ENCODE data around the gene FARS2. TPM values are rescaled to one million over a fixed set of nuclear protein-coding genes. Genes with fewer than 3 reads are reported as not detected.

The FARS2 gene
- polyA plus RNA-seq, 1 donor (not counting 4 experiments of a cell fraction or from before 2014, with no cell fraction given), result 21.3 TPM

DNA sequence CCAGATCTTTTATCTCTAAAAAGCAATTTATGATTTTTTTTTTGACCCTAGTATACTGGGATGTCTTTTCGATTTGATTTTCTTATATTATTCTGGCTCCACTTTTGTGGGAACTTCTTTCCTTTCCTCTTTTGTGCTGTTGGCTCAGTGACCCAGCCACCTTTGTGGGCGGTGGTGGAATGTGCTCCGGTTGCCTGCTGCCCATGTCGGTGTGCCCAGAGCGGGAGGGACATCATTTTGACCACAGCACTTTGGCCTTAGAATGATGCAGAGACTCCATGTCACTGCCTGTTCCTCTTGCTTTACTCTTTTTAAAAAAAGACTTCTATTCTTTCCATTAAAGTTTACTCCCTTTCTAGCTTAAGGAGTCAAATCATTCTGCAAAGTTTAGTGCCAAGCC, 198.0 kb downstream of the FARS2 start:
- Histone ChIP-seq H3K36me3 (ENCODE audit: control insufficient read depth in 2 of 2, extremely low read depth in 1 of 2, insufficient read depth in 2 of 2, low read length in 2 of 2) (no peaks in the 10 kb centered on the region), H3K27me3 (ENCODE audit: control insufficient read depth, extremely low read depth, insufficient read depth, low read length) (no peaks in the 10 kb centered on the region), H3K9me1 (ENCODE audit: control insufficient read depth, extremely low read depth, insufficient read depth, low read length) (no peaks in the 10 kb centered on the region), H3K4me3 (ENCODE audit: control insufficient read depth in 2 of 3, extremely low read depth in 1 of 3, insufficient read depth in 2 of 3, low read depth in 1 of 3, low read length in 3 of 3) (no peak overlapping the region), H2AFZ (ENCODE audit: control insufficient read depth, low read length) (no peak overlapping the region), H3K9ac (ENCODE audit: control insufficient read depth, extremely low read depth, insufficient read depth, low read length) (no peak overlapping the region), H3K4me1 (ENCODE audit: control insufficient read depth, extremely low read depth, insufficient read depth, low read length) (peaks cover 23% of the 10 kb centered on the region), H3K79me2 (ENCODE audit: control insufficient read depth, insufficient read depth, low read length) (no peaks in the 10 kb centered on the region), H3K4me2 (ENCODE audit: control insufficient read depth, extremely low read depth, insufficient read depth, low read depth, low read length) (no peak overlapping the region), H4K20me1 (ENCODE audit: control insufficient read depth, extremely low read depth, insufficient read depth, low read length) (no peaks in the 10 kb centered on the region), H3K9me3 (ENCODE audit: control insufficient read depth, low read depth, low read length) (no peaks in the 10 kb centered on the region), H3K27ac (ENCODE audit: control insufficient read depth, insufficient read depth, low read length) (no peak overlapping the region)
- FAIRE-seq (no peak), DNase-seq (ENCODE audit: low read depth, low spot score) (no peak)
- TF ChIP-seq, protein P1, sequence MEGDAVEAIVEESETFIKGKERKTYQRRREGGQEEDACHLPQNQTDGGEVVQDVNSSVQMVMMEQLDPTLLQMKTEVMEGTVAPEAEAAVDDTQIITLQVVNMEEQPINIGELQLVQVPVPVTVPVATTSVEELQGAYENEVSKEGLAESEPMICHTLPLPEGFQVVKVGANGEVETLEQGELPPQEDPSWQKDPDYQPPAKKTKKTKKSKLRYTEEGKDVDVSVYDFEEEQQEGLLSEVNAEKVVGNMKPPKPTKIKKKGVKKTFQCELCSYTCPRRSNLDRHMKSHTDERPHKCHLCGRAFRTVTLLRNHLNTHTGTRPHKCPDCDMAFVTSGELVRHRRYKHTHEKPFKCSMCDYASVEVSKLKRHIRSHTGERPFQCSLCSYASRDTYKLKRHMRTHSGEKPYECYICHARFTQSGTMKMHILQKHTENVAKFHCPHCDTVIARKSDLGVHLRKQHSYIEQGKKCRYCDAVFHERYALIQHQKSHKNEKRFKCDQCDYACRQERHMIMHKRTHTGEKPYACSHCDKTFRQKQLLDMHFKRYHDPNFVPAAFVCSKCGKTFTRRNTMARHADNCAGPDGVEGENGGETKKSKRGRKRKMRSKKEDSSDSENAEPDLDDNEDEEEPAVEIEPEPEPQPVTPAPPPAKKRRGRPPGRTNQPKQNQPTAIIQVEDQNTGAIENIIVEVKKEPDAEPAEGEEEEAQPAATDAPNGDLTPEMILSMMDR (optimal IDR thresholded peaks at IDR 0.05 in 1 of 3, IDR thresholded peaks at IDR 0.05 in 1 of 3, conservative IDR thresholded peaks at IDR 0.05 in 1 of 3; ENCODE audit: extremely low read depth in 1 of 3, insufficient read depth in 2 of 3, low read length in 3 of 3), result no peak
- dilution Hi-C loops (cut with MboI; ENCODE audit: extremely low pct_ligation_motif_present, low sequenced_read_pairs), result no loop called here

DNA sequence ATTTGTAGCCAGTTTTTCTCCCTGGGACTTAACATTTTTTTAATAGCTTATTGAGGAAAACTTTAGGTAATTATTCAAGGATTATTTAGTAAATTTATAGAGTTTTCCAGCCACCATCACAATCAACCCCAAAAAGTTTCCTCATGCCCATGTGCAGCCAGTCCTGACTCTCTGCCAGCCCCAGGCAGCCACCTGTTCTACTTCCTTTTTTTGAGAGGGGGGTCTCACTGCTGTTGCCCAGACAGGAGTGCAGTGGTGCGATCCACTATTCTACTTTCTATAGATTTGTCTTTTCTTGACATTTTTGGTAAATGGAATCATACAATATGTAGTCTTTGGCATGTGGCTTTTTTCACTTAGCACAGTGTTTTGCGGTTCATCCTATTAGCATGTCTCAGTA, 200.1 kb downstream of the FARS2 start:
- no peak overlapping the region for H3K4me2 ChIP-seq (ENCODE audit: control insufficient read depth, extremely low read depth, insufficient read depth, low read depth, low read length)
- no peak overlapping the region for H3K9ac ChIP-seq (ENCODE audit: control insufficient read depth, extremely low read depth, insufficient read depth, low read length)
- no peak for FAIRE-seq
- H3K36me3 ChIP-seq (ENCODE audit: control insufficient read depth in 2 of 2, extremely low read depth in 1 of 2, insufficient read depth in 2 of 2, low read length in 2 of 2), result no peaks in the 10 kb centered on the region
- dilution Hi-C loops (cut with MboI; ENCODE audit: extremely low pct_ligation_motif_present, low sequenced_read_pairs), result no loop called here
- no peaks in the 10 kb centered on the region for H3K9me1 ChIP-seq (ENCODE audit: control insufficient read depth, extremely low read depth, insufficient read depth, low read length)
- H3K79me2 ChIP-seq (ENCODE audit: control insufficient read depth, insufficient read depth, low read length), result no peaks in the 10 kb centered on the region
- no peak overlapping the region for H2AFZ ChIP-seq (ENCODE audit: control insufficient read depth, low read length)
- H3K9me3 ChIP-seq (ENCODE audit: control insufficient read depth, low read depth, low read length), result no peaks in the 10 kb centered on the region
- no peaks in the 10 kb centered on the region for H3K27me3 ChIP-seq (ENCODE audit: control insufficient read depth, extremely low read depth, insufficient read depth, low read length)
- no peaks in the 10 kb centered on the region for H4K20me1 ChIP-seq (ENCODE audit: control insufficient read depth, extremely low read depth, insufficient read depth, low read length)
- H3K4me1 ChIP-seq (ENCODE audit: control insufficient read depth, extremely low read depth, insufficient read depth, low read length), result peaks cover 20% of the 10 kb centered on the region
- TF ChIP-seq EZH2 (IDR thresholded peaks at IDR 0.05; ENCODE audit: low read length), result no peak
- TF ChIP-seq, protein P1 (optimal IDR thresholded peaks at IDR 0.05 in 1 of 3, IDR thresholded peaks at IDR 0.05 in 1 of 3, conservative IDR thresholded peaks at IDR 0.05 in 1 of 3; ENCODE audit: extremely low read depth in 1 of 3, insufficient read depth in 2 of 3, low read length in 3 of 3), result no peak
- H3K27ac ChIP-seq (ENCODE audit: control insufficient read depth, insufficient read depth, low read length), result no peak overlapping the region
- H3K4me3 ChIP-seq (ENCODE audit: control insufficient read depth in 2 of 3, extremely low read depth in 1 of 3, insufficient read depth in 2 of 3, low read depth in 1 of 3, low read length in 3 of 3), result no peak overlapping the region
- no peak for DNase-seq (ENCODE audit: low read depth, low spot score)
